Measurements from ENCODE around the gene ZNF780B. TPM values are rescaled to one million over a fixed set of nuclear protein-coding genes. Genes with fewer than 3 reads are reported as not detected.

Gene ZNF780B
- total RNA-seq, 1 donor from 2014 or later: 31.2 TPM

DNA sequence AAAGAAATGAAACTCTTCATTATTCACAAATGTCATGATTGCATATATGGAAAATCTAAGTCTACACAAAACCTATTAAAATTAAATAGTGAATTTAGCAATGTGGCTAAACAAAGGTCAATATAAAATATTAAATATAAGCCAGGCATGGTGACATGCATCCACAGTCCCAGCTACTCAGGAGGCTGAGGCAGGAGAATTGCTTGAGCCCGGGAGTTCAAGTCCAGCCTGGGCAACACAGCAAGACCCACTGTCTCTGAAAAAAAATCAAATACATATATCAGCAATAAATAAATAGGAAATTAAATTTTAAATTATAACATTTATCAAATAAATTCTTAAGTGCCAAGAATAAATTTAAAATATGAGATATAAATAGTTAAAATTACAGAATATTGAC is 73.1 kb downstream of the ZNF780B start:
- no peak for DNase-seq (ENCODE audit: low spot score)

Other genes with a start within 250 kb of the ZNF780B start
- 35.8 TPM for gene DYRK1B, start 222.1 kb downstream of the ZNF780B start, total RNA-seq
- 92.6 TPM for gene FBL, start 209.9 kb downstream of the ZNF780B start, total RNA-seq
- 4,969 TPM for gene FCGBP, start 121.6 kb downstream of the ZNF780B start, total RNA-seq
- 91.1 TPM for gene PSMC4, start 85.1 kb downstream of the ZNF780B start, total RNA-seq
- 7.0 TPM for gene ZNF546, start 59.2 kb downstream of the ZNF780B start, total RNA-seq
- 24.1 TPM for gene ZNF780A, start 34.7 kb upstream of the ZNF780B start, total RNA-seq
- 25.8 TPM for gene MAP3K10, start 135.2 kb upstream of the ZNF780B start, total RNA-seq
- not detected for gene TTC9B, start 162.2 kb upstream of the ZNF780B start, total RNA-seq
- 0.43 TPM for gene CCNP, start 170.5 kb upstream of the ZNF780B start, total RNA-seq
- 119 TPM for gene AKT2, start 229.1 kb upstream of the ZNF780B start, total RNA-seq